HCT116 (cell line): ENCODE data around the gene CORO2B. TPM values are rescaled to one million over a fixed set of nuclear protein-coding genes. Genes with fewer than 3 reads are reported as not detected.

ENCODE experiments used
- ATAC-seq: fragments of 200-7000 bp; cut with Tn5 transposase; 2 replicates; pipeline ENCODE4 v1.9.1; 2020; ENCODE audit warnings: mild to moderate bottlenecking, moderate library complexity
- BruUV-seq: library from RNA; stranded (reverse); fragments of 400-500 nt; replicated peaks from 2 replicates; lab custom pipeline; 2021; lab: Mats Ljungman, UMichigan
- CTCF ChIA-PET: fragments of 300-600 bp; sonication (Branson Sonifier 250); formaldehyde crosslinking; loops from one replicate; lab custom pipeline; 2021; ENCODE audit warnings: antibody characterized with exemption; lab: Charles Lee
- POLR2A ChIA-PET: fragments of 300-600, 350-600 bp; sonication (Branson Sonifier 250); formaldehyde crosslinking; loops from one replicate; lab custom pipeline; 2021; ENCODE audit warnings: antibody characterized with exemption; lab: Charles Lee
- RAD21 ChIA-PET, 2 experiments: fragments of 300-600 bp; sonication (Branson Sonifier 250); formaldehyde crosslinking; loops; one replicate each; lab custom pipeline; 2023; ENCODE audit warnings: low total read pairs in 2 of 2; ENCODE audit not compliant: uncharacterized antibody in 2 of 2, unreplicated experiment in 2 of 2, low non-redundant PET in 1 of 2; lab: Charles Lee
- DNase-seq: peaks from one replicate; pipeline ENCODE4 v3.0.0-alpha.2; 2010; ENCODE audit warnings: low read depth, low spot score
- H2AFZ ChIP-seq: fragments of 200-600 bp; shearing (Covaris generic), sonication (generic); 2 replicates; pipeline ENCODE4 v1.6.1; 2017; ENCODE audit warnings: low read depth, mixed run types, mixed read lengths, antibody characterized with exemption, low read length; ENCODE audit not compliant: poor library complexity, severe bottlenecking
- H3K27ac ChIP-seq: 2 replicates; pipeline ENCODE4 v1.5.1; 2012; ENCODE audit warnings: low read depth, low read length
- H3K27me3 ChIP-seq: fragments of 200-600 bp; sonication (generic); 2 replicates; pipeline ENCODE4 v1.6.1; 2016; ENCODE audit warnings: mixed run types, low read length, mixed read lengths; ENCODE audit not compliant: insufficient read depth
- H3K36me3 ChIP-seq, 2 experiments: fragments of 200-500 bp in 1 of 2; fragments of 200-600 bp in 1 of 2; sonication (Bioruptor generic) in 1 of 2; sonication (generic) in 1 of 2; 2 replicates each; pipeline versions ENCODE4 v1.5.1 to v1.6.1; 2014 to 2016; ENCODE audit warnings: low read length in 2 of 2, inconsistent platforms in 1 of 2, mixed read lengths in 1 of 2, mixed run types in 1 of 2; ENCODE audit not compliant: insufficient read depth in 2 of 2, control insufficient read depth in 1 of 2
- H3K4me1 ChIP-seq, 2 experiments: fragments of 200-600 bp in 1 of 2; sonication (generic) in 1 of 2; 2 replicates each; pipeline versions ENCODE4 v1.5.1 to v1.6.1; 2012 to 2017; ENCODE audit warnings: low read length in 2 of 2, inconsistent platforms in 1 of 2, mild to moderate bottlenecking in 1 of 2, mixed read lengths in 1 of 2, mixed run types in 1 of 2, moderate library complexity in 1 of 2; ENCODE audit not compliant: insufficient read depth in 2 of 2, control insufficient read depth in 1 of 2
- H3K4me2 ChIP-seq: fragments of 200-600 bp; sonication (generic); 2 replicates; pipeline ENCODE4 v1.6.1; 2017; ENCODE audit warnings: mixed run types, low read length, mixed read lengths
- H3K4me3 ChIP-seq, 2 experiments: fragments of 200-600 bp in 1 of 2; sonication (generic) in 1 of 2; replicated peaks in 1 of 2; 2 replicates each; pipeline ENCODE4 v1.5.1; 2011 to 2016; ENCODE audit warnings: low read length in 2 of 2, control low read depth in 1 of 2, low read depth in 1 of 2, mild to moderate bottlenecking in 1 of 2, mixed read lengths in 1 of 2, mixed run types in 1 of 2
- H3K79me2 ChIP-seq: fragments of 200-600 bp; sonication (generic); 2 replicates; pipeline ENCODE4 v1.6.1; 2017; ENCODE audit warnings: mild to moderate bottlenecking, mixed run types, low read length, moderate library complexity, mixed read lengths; ENCODE audit not compliant: insufficient read depth
- H3K9ac ChIP-seq: fragments of 200-600 bp; sonication (generic); 2 replicates; pipeline ENCODE4 v1.6.1; 2016; ENCODE audit warnings: low read length, mixed read lengths
- H3K9me2 ChIP-seq: fragments of 200-600 bp; sonication (generic), shearing (Covaris generic); 2 replicates; pipeline ENCODE4 v1.6.1; 2017; ENCODE audit warnings: mixed run types, mild to moderate bottlenecking, moderate library complexity; ENCODE audit not compliant: insufficient read depth
- H3K9me3 ChIP-seq, 2 experiments: fragments of 200-500 bp in 1 of 2; fragments of 200-600 bp in 1 of 2; sonication (Bioruptor generic) in 1 of 2; sonication (generic) in 1 of 2; 2 replicates each; pipeline ENCODE4 v1.6.1; 2014 to 2017; ENCODE audit warnings: low read length in 2 of 2, mixed read lengths in 2 of 2, inconsistent platforms in 1 of 2, low read depth in 1 of 2, mild to moderate bottlenecking in 1 of 2, mixed run types in 1 of 2, moderate library complexity in 1 of 2; ENCODE audit not compliant: control insufficient read depth in 1 of 2, insufficient read depth in 1 of 2
- H4K20me1 ChIP-seq: fragments of 200-600 bp; sonication (generic), shearing (Covaris generic); 2 replicates; pipeline ENCODE4 v1.6.1; 2017; ENCODE audit warnings: mixed run types, mild to moderate bottlenecking, moderate library complexity; ENCODE audit not compliant: insufficient read depth
- ATF3 ChIP-seq: IDR thresholded peaks from 2 replicates; pipeline ENCODE4 v1.6.1; 2012
- CBX3 ChIP-seq: IDR thresholded peaks from 2 replicates; pipeline ENCODE4 v1.6.1; 2012; ENCODE audit warnings: low read depth
- EGR1 ChIP-seq: IDR thresholded peaks from 2 replicates; pipeline ENCODE4 v1.6.1; 2012; ENCODE audit warnings: low read depth
- ELF1 ChIP-seq: IDR thresholded peaks from 2 replicates; pipeline ENCODE4 v1.6.1; 2012; ENCODE audit warnings: low read depth, borderline replicate concordance
- EZH2 ChIP-seq: fragments of 200-600 bp; sonication (generic); IDR thresholded peaks from 2 replicates; pipeline ENCODE4 v1.6.1; 2017; ENCODE audit warnings: antibody characterized with exemption, mixed run types
- JUND ChIP-seq: IDR thresholded peaks from 2 replicates; pipeline ENCODE4 v1.6.1; 2012
- MAX ChIP-seq: IDR thresholded peaks from 2 replicates; pipeline ENCODE4 v1.6.1; 2012
- POLR2AphosphoS5 ChIP-seq: IDR thresholded peaks from 2 replicates; pipeline ENCODE4 v1.6.1; 2011; ENCODE audit warnings: mild to moderate bottlenecking, low read depth, low read length, moderate library complexity
- RAD21 ChIP-seq: IDR thresholded peaks from 2 replicates; pipeline ENCODE4 v1.6.1; 2012; ENCODE audit warnings: low read depth, mild to moderate bottlenecking
- SIN3A ChIP-seq: IDR thresholded peaks from 2 replicates; pipeline ENCODE4 v1.6.1; 2012; ENCODE audit warnings: low read depth
- SP1 ChIP-seq: IDR thresholded peaks from 2 replicates; pipeline ENCODE4 v1.6.1; 2012; ENCODE audit warnings: low read depth
- YY1 ChIP-seq: IDR thresholded peaks from 2 replicates; pipeline ENCODE4 v1.6.1; 2011; ENCODE audit warnings: low read length, low read depth, moderate library complexity, mild to moderate bottlenecking; ENCODE audit not compliant: insufficient replicate concordance; ENCODE audit errors: extremely low read depth
- ZFX ChIP-seq: fragments of 450-650 bp; IDR thresholded peaks from 2 replicates; pipeline ENCODE4 v1.6.1; 2017
- intact Hi-C: fragments of 100-400 bp; cut with micrococcal nuclease; formaldehyde crosslinking; loops from 2 replicates; pipeline ENCODE4 v1.10.0; 2022
- total RNA-seq: library from RNA; stranded (reverse); gene quantifications from one replicate; pipeline ENCODE4 v1.2.1, GENCODE V29; 2021; ENCODE audit not compliant: unreplicated experiment
- TF ChIP-seq, protein P1 (sequence below): IDR thresholded peaks from 2 replicates; pipeline ENCODE4 v1.6.1; 2011; ENCODE audit warnings: mild to moderate bottlenecking, low read length, moderate library complexity; ENCODE audit not compliant: insufficient replicate concordance; ENCODE audit errors: extremely low read depth
- TF ChIP-seq, protein P2 (sequence below), 3 experiments: fragments of 200-600 bp in 1 of 3; sonication (generic) in 1 of 3; IDR thresholded peaks in 2 of 3; conservative IDR thresholded peaks in 1 of 3; 2 replicates each; pipeline ENCODE4 v1.5.1; 2012 to 2017; ENCODE audit warnings: low read depth in 2 of 3, low read length in 2 of 3, antibody characterized with exemption in 1 of 3, borderline replicate concordance in 1 of 3, control low read depth in 1 of 3, mild to moderate bottlenecking in 1 of 3, mixed read lengths in 1 of 3, mixed run types in 1 of 3, moderate library complexity in 1 of 3; ENCODE audit not compliant: insufficient read depth in 1 of 3

Gene CORO2B
- total RNA-seq, 1 experiment from 2014 or later = 2.8 TPM

DNA sequence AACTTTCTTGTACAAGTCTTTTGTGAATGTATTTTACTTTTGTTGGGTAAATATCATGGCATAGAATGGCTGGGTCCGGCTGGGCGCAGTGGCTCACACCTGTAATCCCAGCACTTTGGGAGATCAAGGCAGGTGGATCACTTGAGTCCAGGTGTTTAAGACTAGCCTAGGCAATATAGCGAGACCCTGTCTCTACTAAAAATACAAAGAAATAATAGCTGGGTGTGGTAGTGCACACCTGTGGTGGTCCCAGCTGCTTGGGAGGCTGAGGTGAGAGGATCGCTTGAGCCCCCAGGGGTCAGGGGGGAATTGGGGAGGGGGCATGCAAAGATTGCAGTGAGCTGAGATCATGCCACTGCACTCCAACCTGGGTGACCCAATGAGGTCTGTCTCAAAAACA is 189.0 kb downstream of the CORO2B start:
- TF ChIP-seq, protein P1, sequence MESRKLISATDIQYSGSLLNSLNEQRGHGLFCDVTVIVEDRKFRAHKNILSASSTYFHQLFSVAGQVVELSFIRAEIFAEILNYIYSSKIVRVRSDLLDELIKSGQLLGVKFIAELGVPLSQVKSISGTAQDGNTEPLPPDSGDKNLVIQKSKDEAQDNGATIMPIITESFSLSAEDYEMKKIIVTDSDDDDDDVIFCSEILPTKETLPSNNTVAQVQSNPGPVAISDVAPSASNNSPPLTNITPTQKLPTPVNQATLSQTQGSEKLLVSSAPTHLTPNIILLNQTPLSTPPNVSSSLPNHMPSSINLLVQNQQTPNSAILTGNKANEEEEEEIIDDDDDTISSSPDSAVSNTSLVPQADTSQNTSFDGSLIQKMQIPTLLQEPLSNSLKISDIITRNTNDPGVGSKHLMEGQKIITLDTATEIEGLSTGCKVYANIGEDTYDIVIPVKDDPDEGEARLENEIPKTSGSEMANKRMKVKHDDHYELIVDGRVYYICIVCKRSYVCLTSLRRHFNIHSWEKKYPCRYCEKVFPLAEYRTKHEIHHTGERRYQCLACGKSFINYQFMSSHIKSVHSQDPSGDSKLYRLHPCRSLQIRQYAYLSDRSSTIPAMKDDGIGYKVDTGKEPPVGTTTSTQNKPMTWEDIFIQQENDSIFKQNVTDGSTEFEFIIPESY = no peak
- TF ChIP-seq YY1 (no peak), MAX (no peak), ELF1 (no peak), CBX3 (no peak), SP1 (no peak), POLR2AphosphoS5 (no peak), EGR1 (no peak), RAD21 (no peak), ZFX (no peak), JUND (no peak), EZH2 (no peak), SIN3A (no peak), ATF3 (no peak)
- TF ChIP-seq, protein P2, sequence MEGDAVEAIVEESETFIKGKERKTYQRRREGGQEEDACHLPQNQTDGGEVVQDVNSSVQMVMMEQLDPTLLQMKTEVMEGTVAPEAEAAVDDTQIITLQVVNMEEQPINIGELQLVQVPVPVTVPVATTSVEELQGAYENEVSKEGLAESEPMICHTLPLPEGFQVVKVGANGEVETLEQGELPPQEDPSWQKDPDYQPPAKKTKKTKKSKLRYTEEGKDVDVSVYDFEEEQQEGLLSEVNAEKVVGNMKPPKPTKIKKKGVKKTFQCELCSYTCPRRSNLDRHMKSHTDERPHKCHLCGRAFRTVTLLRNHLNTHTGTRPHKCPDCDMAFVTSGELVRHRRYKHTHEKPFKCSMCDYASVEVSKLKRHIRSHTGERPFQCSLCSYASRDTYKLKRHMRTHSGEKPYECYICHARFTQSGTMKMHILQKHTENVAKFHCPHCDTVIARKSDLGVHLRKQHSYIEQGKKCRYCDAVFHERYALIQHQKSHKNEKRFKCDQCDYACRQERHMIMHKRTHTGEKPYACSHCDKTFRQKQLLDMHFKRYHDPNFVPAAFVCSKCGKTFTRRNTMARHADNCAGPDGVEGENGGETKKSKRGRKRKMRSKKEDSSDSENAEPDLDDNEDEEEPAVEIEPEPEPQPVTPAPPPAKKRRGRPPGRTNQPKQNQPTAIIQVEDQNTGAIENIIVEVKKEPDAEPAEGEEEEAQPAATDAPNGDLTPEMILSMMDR (IDR thresholded peaks at IDR 0.05 in 2 of 3, conservative IDR thresholded peaks at IDR 0.05 in 1 of 3; ENCODE audit: borderline replicate concordance in 1 of 3, insufficient read depth in 1 of 3, low read depth in 2 of 3, low read length in 2 of 3) = no peak
- TF ChIP-seq, all 23 proteins: peak for 0
- BruUV-seq = no TSS peak
- Histone ChIP-seq H4K20me1 (no peaks in the 10 kb centered on the region), H3K4me1 (peaks cover 0 to 3% of the 10 kb centered on the region in 2 experiments; a peak in 1 of 4 replicates), H3K4me3 (no peak overlapping the region), H3K27ac (no peak overlapping the region), H3K9me2 (no peaks in the 10 kb centered on the region), H3K36me3 (no peaks in the 10 kb centered on the region), H3K79me2 (no peaks in the 10 kb centered on the region), H3K27me3 (no peaks in the 10 kb centered on the region), H3K4me2 (no peak overlapping the region), H2AFZ (no peak overlapping the region), H3K9me3 (no peaks in the 10 kb centered on the region), H3K9ac (no peak overlapping the region)
- CTCF ChIA-PET = no interaction called here
- ATAC-seq (no peak), DNase-seq (no peak)
- RAD21 ChIA-PET = no interaction called here
- POLR2A ChIA-PET = no interaction called here
- intact Hi-C loops = no loop called here
